A549 (cell line): ENCODE results near the gene GABARAP. TPM values are rescaled to one million over a fixed set of nuclear protein-coding genes. Genes with fewer than 3 reads are reported as not detected.

ENCODE experiments used
- ATAC-seq, 2 experiments: fragments of 200-7000 bp in 1 of 2; fragments of >200 bp in 1 of 2; cut with Nextera tagmentation in 1 of 2; cut with Tn5 transposase in 1 of 2; 3 replicates each; pipeline versions ENCODE4 v1.8.0 to v1.9.1; 2018 to 2020; ENCODE audit warnings: mild to moderate bottlenecking in 1 of 2, moderate library complexity in 1 of 2
- CTCF ChIA-PET: fragments of 300-600 bp; sonication (Branson Sonifier 250); formaldehyde crosslinking; extraction: SDS; loops from one replicate; lab custom pipeline; 2021; ENCODE audit warnings: antibody characterized with exemption, inconsistent platforms; lab: Yijun Ruan, JAX
- POLR2A ChIA-PET: fragments of 350-600 bp; formaldehyde crosslinking; extraction: SDS; loops from one replicate; lab custom pipeline; 2021; ENCODE audit warnings: antibody characterized with exemption, inconsistent platforms; lab: Yijun Ruan, JAX
- DNase-seq, 2 experiments: peaks; one replicate each; pipeline versions ENCODE4 v3.0.0 to v3.0.0-alpha.2; 2011 to 2016; ENCODE audit warnings: low read depth in 1 of 2, low spot score in 1 of 2
- FAIRE-seq: peaks from 2 replicates; lab custom pipeline; 2011; peaks lifted over from hg19 to GRCh38; lab: Jason Lieb, UNC
- H3K27ac ChIP-seq, 2 experiments: fragments of >200 bp; sonication (Bioruptor Twin); formaldehyde crosslinking; 3 replicates each; pipeline ENCODE4 v1.5.1; 2016 to 2017
- H3K4me1 ChIP-seq: fragments of >200 bp; sonication (Bioruptor Twin); formaldehyde crosslinking; 3 replicates; pipeline ENCODE4 v1.6.1; 2016
- H3K4me2 ChIP-seq: fragments of >200 bp; sonication (Bioruptor Twin); formaldehyde crosslinking; 3 replicates; pipeline ENCODE4 v1.6.1; 2016
- H3K4me3 ChIP-seq: fragments of >200 bp; sonication (Bioruptor Twin); formaldehyde crosslinking; 3 replicates; pipeline ENCODE4 v1.5.1; 2016
- H3K9me3 ChIP-seq: fragments of >200 bp; sonication (Bioruptor Twin); formaldehyde crosslinking; 3 replicates; pipeline ENCODE4 v1.6.1; 2016
- CHD2 ChIP-seq: fragments of 150-350 bp; IDR thresholded peaks from 2 replicates; pipeline ENCODE4 v1.6.1; 2014; ENCODE audit warnings: low read length; ENCODE audit not compliant: partially characterized antibody
- CHD4 ChIP-seq: fragments of 200-600 bp; sonication (generic); IDR thresholded peaks from 2 replicates; pipeline ENCODE4 v1.6.1; 2016; ENCODE audit warnings: antibody characterized with exemption, mild to moderate bottlenecking, borderline replicate concordance
- EHF ChIP-seq: fragments of 250-450 bp; sonication (Bioruptor Pico); IDR thresholded peaks from 2 replicates; pipeline ENCODE4 v1.5.0; 2020; ENCODE audit warnings: mild to moderate bottlenecking
- ELK1 ChIP-seq: fragments of 150-350 bp; IDR thresholded peaks from 2 replicates; pipeline ENCODE4 v1.6.1; 2014; ENCODE audit warnings: low read depth, mild to moderate bottlenecking, low read length
- FOXS1 ChIP-seq: fragments of 250-450 bp; sonication (Bioruptor Pico); IDR thresholded peaks from 2 replicates; pipeline ENCODE4 v1.5.0; 2020; ENCODE audit warnings: mild to moderate bottlenecking, moderate library complexity
- GATA3 ChIP-seq: IDR thresholded peaks from 2 replicates; pipeline ENCODE4 v1.6.1; 2012; ENCODE audit warnings: borderline replicate concordance
- HMGXB4 ChIP-seq: fragments of 250-450 bp; sonication (Bioruptor Pico); IDR thresholded peaks from 2 replicates; pipeline ENCODE4 v1.5.0; 2021; ENCODE audit warnings: mild to moderate bottlenecking, moderate library complexity, borderline replicate concordance
- HOXA7 ChIP-seq: fragments of 250-450 bp; sonication (Bioruptor Pico); IDR thresholded peaks from 2 replicates; pipeline ENCODE4 v1.5.0; 2020; ENCODE audit warnings: mild to moderate bottlenecking, moderate library complexity
- HOXB5 ChIP-seq: fragments of 250-450 bp; sonication (Bioruptor Pico); IDR thresholded peaks from 2 replicates; pipeline ENCODE4 v1.5.0; 2020; ENCODE audit warnings: mild to moderate bottlenecking, moderate library complexity
- KDM5A ChIP-seq: fragments of 200-600 bp; sonication (generic); IDR thresholded peaks from 2 replicates; pipeline ENCODE4 v1.6.1; 2016; ENCODE audit warnings: antibody characterized with exemption, mild to moderate bottlenecking
- MAFK ChIP-seq: fragments of 450-650 bp; IDR thresholded peaks from 2 replicates; pipeline ENCODE4 v1.6.1; 2014; ENCODE audit not compliant: partially characterized antibody
- MAZ ChIP-seq: fragments of 150-350 bp; IDR thresholded peaks from 2 replicates; pipeline ENCODE4 v1.6.1; 2014; ENCODE audit warnings: antibody characterized with exemption, low read depth, low read length, borderline replicate concordance
- MYC ChIP-seq: IDR thresholded peaks from 2 replicates; pipeline ENCODE4 v1.6.1; 2012; ENCODE audit warnings: mild to moderate bottlenecking, inconsistent platforms, low read length, improper control_type of control experiment, borderline replicate concordance
- NFE2L2 ChIP-seq: fragments of 150-350 bp; conservative IDR thresholded peaks from 2 replicates; pipeline ENCODE4 v1.6.1; 2014; ENCODE audit warnings: low read length
- NR3C1 ChIP-seq: fragments of >200 bp; sonication (Bioruptor Twin); formaldehyde crosslinking; IDR thresholded peaks from 3 replicates; pipeline ENCODE4 v1.6.1; 2017
- PBX3 ChIP-seq: IDR thresholded peaks from 2 replicates; pipeline ENCODE4 v1.6.1; 2012
- PHF8 ChIP-seq: fragments of 200-600 bp; sonication (generic); IDR thresholded peaks from 2 replicates; pipeline ENCODE4 v1.6.1; 2016; ENCODE audit warnings: low read depth, mild to moderate bottlenecking, antibody characterized with exemption, moderate library complexity, borderline replicate concordance
- POLR2AphosphoS2 ChIP-seq: conservative IDR thresholded peaks from 2 replicates; pipeline ENCODE4 v1.6.1; 2012; ENCODE audit warnings: low read length, improper control_type of control experiment, inconsistent platforms
- SREBF2 ChIP-seq: fragments of 450-650 bp; IDR thresholded peaks from 2 replicates; pipeline ENCODE4 v1.6.1; 2014; ENCODE audit warnings: mild to moderate bottlenecking, moderate library complexity
- TFCP2L1 ChIP-seq: fragments of 250-450 bp; sonication (Bioruptor Pico); IDR thresholded peaks from 2 replicates; pipeline ENCODE4 v1.5.0; 2021; ENCODE audit warnings: mild to moderate bottlenecking
- TP53 ChIP-seq: fragments of 250-450 bp; sonication (Bioruptor Pico); IDR thresholded peaks from 2 replicates; pipeline ENCODE4 v1.5.0; 2021; ENCODE audit warnings: mild to moderate bottlenecking, moderate library complexity
- USF2 ChIP-seq: fragments of 450-650 bp; IDR thresholded peaks from 2 replicates; pipeline ENCODE4 v1.6.1; 2014; ENCODE audit warnings: antibody characterized with exemption
- WGBS: methylation state at CpG from one replicate; pipeline ENCODE4 v1.1.6; 2017; ENCODE audit errors: missing lambda C conversion rate; 5-methylcytosine and 5-hydroxymethylcytosine counted together
- polyA minus RNA-seq: library from RNA; depleted of rRNA, polyadenylated mRNA; stranded (reverse); fragments of >200 nt; gene quantifications from 2 replicates; pipeline ENCODE4 v1.2.3, GENCODE V29; 2011; rRNA and poly(A)+ RNA removed
- polyA plus RNA-seq, 4 experiments: library from polyadenylated mRNA; depleted of rRNA in 3 of 4; stranded (reverse); fragments of >200 nt; fragmentation: RNase III in 1 of 4; extraction: RNeasy Plus Mini Kit Qiagen cat#74134 plus additional on column Dnase treatment in 1 of 4; gene quantifications; 2 replicates in 3 of 4; 3 replicates in 1 of 4; pipeline ENCODE4 v1.2.3, GENCODE V29; 2011 to 2017
- TF ChIP-seq, protein P1 (sequence below): IDR thresholded peaks from 2 replicates; pipeline ENCODE4 v1.6.1; 2012
- TF ChIP-seq, protein P2 (sequence below): IDR thresholded peaks from 2 replicates; pipeline ENCODE4 v1.6.1; 2012; ENCODE audit warnings: low read depth, borderline replicate concordance
- TF ChIP-seq, protein P3 (sequence below): fragments of 250-450 bp; sonication (Bioruptor Pico); IDR thresholded peaks from 2 replicates; pipeline ENCODE4 v1.5.0; 2020; ENCODE audit warnings: low read depth, mild to moderate bottlenecking, moderate library complexity

GABARAP gene
- polyA plus RNA-seq (2011; rRNA removed) (399 and 502 TPM in 2 replicates), polyA plus RNA-seq (2017; fragmentation: RNase III; extraction: RNeasy Plus Mini Kit Qiagen cat#74134 plus additional on column Dnase treatment) (431 to 510 TPM (median 504 TPM) in 3 replicates), polyA minus RNA-seq (305 and 331 TPM in 2 replicates)
- polyA plus RNA-seq (2012; cell fraction: cytosol; rRNA removed): 329 and 360 TPM in 2 replicates
- 93.2 and 184 TPM in 2 replicates for polyA plus RNA-seq (2012; cell fraction: nucleus; rRNA removed)

GRCh38 chr17:7241783-7242716 lies at the start of gene GABARAP:
Gene GABARAP (minus strand): TSS chr17:7242449. CDS start chr17:7242330, 119 bp downstream.
- Histone ChIP-seq H3K4me3 (peak within 1 kb of the TSS; percentile 86), H3K4me1 (peaks cover 27% of the 10 kb centered on the region), H3K4me2 (peak within 1 kb of the TSS; percentile 97), H3K27ac (peak within 1 kb of the TSS; percentile 96 to 99), H3K9me3 (no peaks in the 10 kb centered on the region)
- peak; percentile 9 to 39; a peak in 5 of 6 replicates for ATAC-seq
- peak; percentile 77 to 95 for DNase-seq
- 1% methylated on average over 50 of the region's 62 CpGs for WGBS
- FAIRE-seq: peak; percentile 7
- TF ChIP-seq TP53: no peak
- TF ChIP-seq, protein P1, sequence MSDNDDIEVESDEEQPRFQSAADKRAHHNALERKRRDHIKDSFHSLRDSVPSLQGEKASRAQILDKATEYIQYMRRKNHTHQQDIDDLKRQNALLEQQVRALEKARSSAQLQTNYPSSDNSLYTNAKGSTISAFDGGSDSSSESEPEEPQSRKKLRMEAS: peak; percentile 31; the same call in 1 of the 2 replicates
- no peak for TF ChIP-seq KDM5A
- TF ChIP-seq CHD4: no peak
- TF ChIP-seq PHF8: peak; percentile 81
- TF ChIP-seq, protein P2, sequence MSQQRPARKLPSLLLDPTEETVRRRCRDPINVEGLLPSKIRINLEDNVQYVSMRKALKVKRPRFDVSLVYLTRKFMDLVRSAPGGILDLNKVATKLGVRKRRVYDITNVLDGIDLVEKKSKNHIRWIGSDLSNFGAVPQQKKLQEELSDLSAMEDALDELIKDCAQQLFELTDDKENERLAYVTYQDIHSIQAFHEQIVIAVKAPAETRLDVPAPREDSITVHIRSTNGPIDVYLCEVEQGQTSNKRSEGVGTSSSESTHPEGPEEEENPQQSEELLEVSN: peak; percentile 72
- no peak for TF ChIP-seq HOXA7
- no peak for TF ChIP-seq NFE2L2
- TF ChIP-seq FOXS1: no peak
- TF ChIP-seq MYC: peak; percentile 47; the same call in 1 of the 2 replicates
- TF ChIP-seq CHD2: peak; percentile 46
- no peak; the same call in 1 of the 2 replicates for TF ChIP-seq GATA3
- TF ChIP-seq ELK1: no peak
- TF ChIP-seq NR3C1: no peak
- TF ChIP-seq HOXB5 (CRISPR knock-in tag): no peak; the same call in 1 of the 2 replicates
- TF ChIP-seq HMGXB4 (CRISPR knock-in tag): no peak
- TF ChIP-seq USF2: 0 out of 2 replicates have a peak, but pooled peaks have one; percentile 2
- TF ChIP-seq, protein P3, sequence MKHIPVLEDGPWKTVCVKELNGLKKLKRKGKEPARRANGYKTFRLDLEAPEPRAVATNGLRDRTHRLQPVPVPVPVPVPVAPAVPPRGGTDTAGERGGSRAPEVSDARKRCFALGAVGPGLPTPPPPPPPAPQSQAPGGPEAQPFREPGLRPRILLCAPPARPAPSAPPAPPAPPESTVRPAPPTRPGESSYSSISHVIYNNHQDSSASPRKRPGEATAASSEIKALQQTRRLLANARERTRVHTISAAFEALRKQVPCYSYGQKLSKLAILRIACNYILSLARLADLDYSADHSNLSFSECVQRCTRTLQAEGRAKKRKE (CRISPR knock-in tag): no peak
- TF ChIP-seq EHF (CRISPR knock-in tag): no peak
- TF ChIP-seq SREBF2: no peak
- TF ChIP-seq MAFK: no peak
- no peak for TF ChIP-seq POLR2AphosphoS2
- no peak; the same call in 1 of the 2 replicates for TF ChIP-seq TFCP2L1 (CRISPR knock-in tag)
- peak; percentile 92 for TF ChIP-seq PBX3
- TF ChIP-seq MAZ: peak; percentile 60; the same call in 1 of the 2 replicates
- ChIA-PET CTCF (interaction anchor here (0.6 to 17.3 kb wide), 12 partner anchors 9 to 196 kb away, joined by 3 to 169 read pairs (median 4); partner anchors contain the start of genes ACADVL, CTDNEP1, DLG4 and ELP5), POLR2A (interaction anchor here (1.0 to 2.9 kb wide), 7 partner anchors 8 to 206 kb away, joined by 3 to 15 read pairs (median 4); partner anchors contain the start of genes ACADVL, CTDNEP1, DLG4 and DVL2)
